Measurements from ENCODE around the gene CRYBG2. TPM values are rescaled to one million over a fixed set of nuclear protein-coding genes. Genes with fewer than 3 reads are reported as not detected.
A peak's percentile ranks its signal among the peaks of the same experiment; 100 is the strongest.
"Not testable (repeated sequence)": the region's sequence is repeated elsewhere in the genome, so short reads cannot be mapped to it uniquely, and the experiment has no call there.

The CRYBG2 gene
- total RNA-seq, 1 donor from 2014 or later, result not detected

GRCh38 chr1:26330276-26330675, 23.7 kb downstream of the CRYBG2 start:
- ATAC-seq (no peak), DNase-seq (ENCODE audit: low spot score) (no peak)
- intact Hi-C loops (cut with DNase I), result no loop called here

GRCh38 chr1:26329380-26329779, 24.6 kb downstream of the CRYBG2 start:
- ATAC-seq; intact Hi-C loops (cut with DNase I); DNase-seq (ENCODE audit: low spot score): not testable (repeated sequence)

- intact Hi-C loops (cut with DNase I), result no loop called here
- no peak for ATAC-seq
- no peak for DNase-seq (ENCODE audit: low spot score)
Observed at GRCh38 chr1:26328597-26328996, 25.3 kb downstream of the CRYBG2 start.

GRCh38 chr1:26327956-26328362, 26.0 kb downstream of the CRYBG2 start:
- ATAC-seq (no peak), DNase-seq (ENCODE audit: low spot score) (no peak)
- intact Hi-C loops (cut with DNase I), result no loop called here

GRCh38 chr1:26324550-26324949, 29.4 kb downstream of the CRYBG2 start:
- ATAC-seq, result no peak
- intact Hi-C loops (cut with DNase I), result no loop called here
- DNase-seq (ENCODE audit: low spot score), result no peak

GRCh38 chr1:26323382-26323781, 30.5 kb downstream of the CRYBG2 start:
- no peak for ATAC-seq
- no peak for DNase-seq (ENCODE audit: low spot score)
- intact Hi-C loops (cut with DNase I), result no loop called here

- DNase-seq (ENCODE audit: low spot score) (no peak), ATAC-seq (no peak)
- intact Hi-C loops (cut with DNase I), result no loop called here
Observed at GRCh38 chr1:26322042-26322331, 31.9 kb downstream of the CRYBG2 start.

GRCh38 chr1:26321315-26322041, 32.5 kb downstream of the CRYBG2 start:
- intact Hi-C loops (cut with DNase I), result no loop called here
- peak; percentile 96 for DNase-seq (ENCODE audit: low spot score)

GRCh38 chr1:26320896-26321295, 33.0 kb downstream of the CRYBG2 start:
- intact Hi-C loops (cut with DNase I), result no loop called here
- DNase-seq (ENCODE audit: low spot score), result no peak
- ATAC-seq, result peak; percentile 17

More at GRCh38 chr1:26321315-26322041, 32.5 kb downstream of the CRYBG2 start:
- ATAC-seq, result peak; percentile 93

GRCh38 chr1:26318338-26319064, 35.4 kb downstream of the CRYBG2 start:
- intact Hi-C loops (cut with DNase I), result loop anchor here (5.0 kb wide), 1 partner anchor 36 kb away; the partner anchor contains the start of gene SH3BGRL3
- no peak for DNase-seq (ENCODE audit: low spot score)
- ATAC-seq, result peak; percentile 40

GRCh38 chr1:26317612-26318337, 36.2 kb downstream of the CRYBG2 start, which contains the start of gene CD52:
CD52 (plus strand) TSS chr1:26317958; CDS start chr1:26318018, 60 bp downstream.
- ATAC-seq (no peak), DNase-seq (ENCODE audit: low spot score) (no peak)
- intact Hi-C loops (cut with DNase I), result loop anchor here (5.0 kb wide), 1 partner anchor 35 kb away; the partner anchor contains the start of gene SH3BGRL3

- no peak for ATAC-seq
- DNase-seq (ENCODE audit: low spot score), result no peak
- intact Hi-C loops (cut with DNase I), result loop anchor here (5.0 kb wide), 1 partner anchor 35 kb away; the partner anchor contains the start of gene SH3BGRL3
Observed at GRCh38 chr1:26317146-26317545, 36.8 kb downstream of the CRYBG2 start.

- intact Hi-C loops (cut with DNase I), result loop anchor here (5.0 kb wide), 1 partner anchor 34 kb away; the partner anchor contains the start of gene SH3BGRL3
- no peak for DNase-seq (ENCODE audit: low spot score)
- ATAC-seq, result no peak
Observed at GRCh38 chr1:26315874-26316850, 37.8 kb downstream of the CRYBG2 start.

GRCh38 chr1:26314501-26314900, 39.4 kb downstream of the CRYBG2 start:
- ATAC-seq (no peak), DNase-seq (ENCODE audit: low spot score) (no peak)
- intact Hi-C loops (cut with DNase I), result no loop called here

GRCh38 chr1:26307966-26308899, 45.7 kb downstream of the CRYBG2 start:
- ATAC-seq; intact Hi-C loops (cut with DNase I); DNase-seq (ENCODE audit: low spot score): not testable (repeated sequence)

GRCh38 chr1:26307363-26307781, 46.6 kb downstream of the CRYBG2 start:
- no peak for ATAC-seq
- no peak for DNase-seq (ENCODE audit: low spot score)
- intact Hi-C loops (cut with DNase I), result no loop called here
